Endothelial cell of umbilical vein (primary cell): ENCODE data around the gene FHIP2A. TPM values are rescaled to one million over a fixed set of nuclear protein-coding genes. Genes with fewer than 3 reads are reported as not detected.

Experiments used
- BruUV-seq: library from RNA; stranded (reverse); fragments of 400-500 nt; replicated peaks from 2 replicates; lab custom pipeline; 2021; lab: Mats Ljungman, UMichigan
- CTCF ChIA-PET: fragments of 300-600, 350-600 bp; sonication (Branson Sonifier 250); formaldehyde crosslinking; loops from one replicate; lab custom pipeline; 2021; ENCODE audit warnings: antibody characterized with exemption, inconsistent platforms; lab: Charles Lee
- POLR2A ChIA-PET: fragments of 300-600, 350-600 bp; sonication (Branson Sonifier 250); formaldehyde crosslinking; loops from one replicate; lab custom pipeline; 2021; ENCODE audit warnings: antibody characterized with exemption, inconsistent platforms; lab: Charles Lee
- DNase-seq: peaks from one replicate; pipeline ENCODE4 v3.0.0-alpha.2; 2011; ENCODE audit warnings: low read depth, low spot score
- FAIRE-seq: peaks from 2 replicates; lab custom pipeline; 2011; peaks lifted over from hg19 to GRCh38; lab: Jason Lieb, UNC
- H2AFZ ChIP-seq: 2 replicates; pipeline ENCODE4 v1.6.0; 2012; ENCODE audit warnings: low read depth, low read length, control low read depth, inconsistent platforms
- H3K27ac ChIP-seq: 2 replicates; pipeline ENCODE4 v1.5.1; 2011; ENCODE audit warnings: low read depth, mild to moderate bottlenecking, control low read depth, low read length, moderate library complexity; ENCODE audit not compliant: insufficient read depth
- H3K27me3 ChIP-seq, 2 experiments: 2 replicates each; pipeline versions ENCODE4 v1.6.0 to v1.6.1; 2011; ENCODE audit warnings: low read length in 2 of 2, mixed read lengths in 1 of 2; ENCODE audit not compliant: control insufficient read depth in 2 of 2, insufficient read depth in 2 of 2
- H3K36me3 ChIP-seq, 2 experiments: 2 replicates in 1 of 2; 3 replicates in 1 of 2; pipeline ENCODE4 v1.5.1; 2011; ENCODE audit warnings: low read length in 2 of 2, mild to moderate bottlenecking in 1 of 2, moderate library complexity in 1 of 2; ENCODE audit not compliant: control insufficient read depth in 2 of 2, insufficient read depth in 2 of 2; ENCODE audit errors: extremely low read depth in 1 of 2
- H3K4me1 ChIP-seq: 3 replicates; pipeline ENCODE4 v1.5.1; 2011; ENCODE audit warnings: mild to moderate bottlenecking, low read length; ENCODE audit not compliant: control insufficient read depth, insufficient read depth; ENCODE audit errors: extremely low read depth
- H3K4me2 ChIP-seq: 2 replicates; pipeline ENCODE4 v1.6.1; 2011; ENCODE audit warnings: low read length, control low read depth, mixed read lengths; ENCODE audit not compliant: insufficient read depth
- H3K4me3 ChIP-seq, 3 experiments: fragments of 200-600 bp in 1 of 3; sonication (generic), shearing (Covaris generic) in 1 of 3; replicated peaks in 1 of 3; 2 replicates each; pipeline ENCODE4 v1.5.1; 2011 to 2016; ENCODE audit warnings: control low read depth in 3 of 3, low read length in 3 of 3, mild to moderate bottlenecking in 2 of 3, inconsistent platforms in 1 of 3, low read depth in 1 of 3, moderate library complexity in 1 of 3; ENCODE audit not compliant: insufficient read depth in 1 of 3
- H3K79me2 ChIP-seq: 2 replicates; pipeline ENCODE4 v1.6.0; 2012; ENCODE audit warnings: low read length, inconsistent platforms; ENCODE audit not compliant: control insufficient read depth, insufficient read depth
- H3K9ac ChIP-seq: replicated peaks from 2 replicates; pipeline ENCODE3; 2011; ENCODE audit warnings: low read length, control low read depth; ENCODE audit not compliant: insufficient read depth; ENCODE audit errors: extremely low read depth
- H3K9me1 ChIP-seq: replicated peaks from 3 replicates; pipeline ENCODE4 v1.6.0; 2011; ENCODE audit warnings: mild to moderate bottlenecking, low read length; ENCODE audit not compliant: control insufficient read depth, insufficient read depth; ENCODE audit errors: extremely low read depth
- H3K9me3 ChIP-seq: replicated peaks from 2 replicates; pipeline ENCODE4 v1.5.1; 2012; ENCODE audit warnings: low read length, inconsistent platforms; ENCODE audit not compliant: control insufficient read depth, insufficient read depth
- H4K20me1 ChIP-seq: replicated peaks from 2 replicates; pipeline ENCODE3; 2011; ENCODE audit warnings: mild to moderate bottlenecking, low read length; ENCODE audit not compliant: control insufficient read depth, insufficient read depth; ENCODE audit errors: extremely low read depth
- CTCF ChIP-seq, 2 donors: IDR thresholded peaks; 1 replicate in 1 of 2; 2 replicates in 1 of 2; pipeline ENCODE4 v1.5.1; 2011; ENCODE audit warnings: low read length in 2 of 2, mild to moderate bottlenecking in 2 of 2, moderate library complexity in 2 of 2, control low read depth in 1 of 2, inconsistent platforms in 1 of 2, low read depth in 1 of 2; ENCODE audit not compliant: insufficient read depth in 1 of 2; ENCODE audit errors: extremely low read depth in 1 of 2
- EZH2 ChIP-seq: IDR thresholded peaks from 2 replicates; pipeline ENCODE4 v1.6.1; 2012; ENCODE audit warnings: borderline replicate concordance, low read depth, mild to moderate bottlenecking, moderate library complexity, low read length, inconsistent platforms; ENCODE audit not compliant: severe bottlenecking
- FOS ChIP-seq: IDR thresholded peaks from 2 replicates; pipeline ENCODE4 v1.6.1; 2011; ENCODE audit warnings: mild to moderate bottlenecking, low read length, moderate library complexity, borderline replicate concordance; ENCODE audit not compliant: insufficient read depth
- GATA2 ChIP-seq: IDR thresholded peaks from 2 replicates; pipeline ENCODE4 v1.7.0; 2011; ENCODE audit warnings: low read depth, mild to moderate bottlenecking, moderate library complexity, mixed read lengths, low read length; ENCODE audit not compliant: insufficient read length, insufficient read depth
- JUN ChIP-seq: IDR thresholded peaks from 2 replicates; pipeline ENCODE4 v1.6.1; 2011; ENCODE audit warnings: borderline replicate concordance, low read depth; ENCODE audit not compliant: insufficient read length, insufficient read depth
- MAX ChIP-seq: IDR thresholded peaks from 2 replicates; pipeline ENCODE4 v1.6.1; 2011; ENCODE audit not compliant: insufficient read depth, insufficient read length
- MYC ChIP-seq: IDR thresholded peaks from one replicate; pipeline ENCODE4 v1.6.1; 2011; ENCODE audit warnings: mild to moderate bottlenecking, low read depth, low read length
- POLR2A ChIP-seq: IDR thresholded peaks from 2 replicates; pipeline ENCODE4 v1.6.1; 2012; ENCODE audit warnings: low read depth, mild to moderate bottlenecking, control low read depth, low read length
- POLR2AphosphoS5 ChIP-seq: IDR thresholded peaks from 2 replicates; pipeline ENCODE4 v1.6.1; 2012; ENCODE audit warnings: low read depth, mild to moderate bottlenecking, control low read depth, low read length, moderate library complexity; ENCODE audit not compliant: insufficient read depth
- dilution Hi-C: fragments of 300-500 bp; cut with MboI; formaldehyde crosslinking; loops from one replicate; pipeline ENCODE4 v1.15.0; 2019; ENCODE audit warnings: low sequenced_read_pairs; ENCODE audit not compliant: extremely low pct_ligation_motif_present
- intact Hi-C: fragments of 100-400 bp; cut with micrococcal nuclease; formaldehyde crosslinking; loops from one replicate; pipeline ENCODE4 v1.10.0; 2022
- polyA plus RNA-seq, 4 experiments: library from polyadenylated mRNA; depleted of rRNA in 3 of 4; stranded (reverse) in 3 of 4; unstranded in 1 of 4; fragments of >200 nt; gene quantifications; 2 replicates each; pipeline versions ENCODE4 v1.2.1 to v1.2.3, GENCODE V29; 2011 to 2012; ENCODE audit warnings: missing spikeins in 1 of 4
- total RNA-seq: library from RNA; stranded (reverse); gene quantifications from 2 replicates; pipeline ENCODE4 v1.2.3, GENCODE V29; 2021

FHIP2A gene
- total and polyA plus RNA-seq, 2 donors (not counting 3 experiments of a cell fraction or from before 2014, with no cell fraction given), result 13.3 to 39.6 TPM

- dilution Hi-C loops (no loop called here), intact Hi-C loops (no loop called here)
- no peak for DNase-seq
- Histone ChIP-seq H3K9me1 (no peaks in the 10 kb centered on the region), H3K27ac (no peak overlapping the region), H4K20me1 (no peaks in the 10 kb centered on the region), H3K4me3 (no peak overlapping the region), H3K9ac (no peak overlapping the region), H3K36me3 (no peaks in the 10 kb centered on the region), H3K9me3 (no peaks in the 10 kb centered on the region), H3K79me2 (no peaks in the 10 kb centered on the region), H3K27me3 (no peaks in the 10 kb centered on the region), H3K4me1 (no peaks in the 10 kb centered on the region), H3K4me2 (no peak overlapping the region), H2AFZ (no peak overlapping the region)
- TF ChIP-seq MYC (no peak), POLR2A (no peak), GATA2 (no peak), CTCF (IDR thresholded peaks at IDR 0.05; ENCODE audit: extremely low read depth in 1 of 2, insufficient read depth in 1 of 2, low read depth in 1 of 2, low read length in 2 of 2) (no peak), JUN (no peak)
- CTCF ChIA-PET, result no interaction called here
- no TSS peak for BruUV-seq
- POLR2A ChIA-PET, result no interaction called here
- FAIRE-seq, result no peak
Measured at GRCh38 chr10:114808982-114809381, 12.6 kb upstream of the FHIP2A start.

- intact Hi-C loops, result no loop called here
- Histone ChIP-seq H3K9ac (no peak overlapping the region), H3K9me3 (no peaks in the 10 kb centered on the region), H3K27me3 (no peaks in the 10 kb centered on the region), H3K36me3 (no peaks in the 10 kb centered on the region), H4K20me1 (no peaks in the 10 kb centered on the region), H3K4me2 (no peak overlapping the region), H3K79me2 (no peaks in the 10 kb centered on the region), H3K27ac (no peak overlapping the region), H2AFZ (no peak overlapping the region), H3K4me1 (no peaks in the 10 kb centered on the region), H3K9me1 (no peaks in the 10 kb centered on the region), H3K4me3 (no peak overlapping the region)
- TF ChIP-seq GATA2, result no peak
- TF ChIP-seq EZH2, result no peak
- no peak for TF ChIP-seq MAX
- no peak for TF ChIP-seq POLR2A
- no peak for TF ChIP-seq FOS
- no peak for TF ChIP-seq MYC
- TF ChIP-seq POLR2AphosphoS5, result no peak
- no peak for TF ChIP-seq JUN
- no peak for TF ChIP-seq CTCF (IDR thresholded peaks at IDR 0.05; ENCODE audit: extremely low read depth in 1 of 2, insufficient read depth in 1 of 2, low read depth in 1 of 2, low read length in 2 of 2)
- POLR2A ChIA-PET, result no interaction called here
- dilution Hi-C loops, result no loop called here
- CTCF ChIA-PET, result no interaction called here
- no peak for DNase-seq
- BruUV-seq, result no TSS peak
- no peak for FAIRE-seq
Measured at GRCh38 chr10:114810926-114811325, 10.7 kb upstream of the FHIP2A start.
